GM10248 (cell line): ENCODE measurements around the gene MEIS1.

Source experiments
- CTCF ChIA-PET: fragments of 300-600 bp; sonication (Branson Sonifier 250); formaldehyde crosslinking; extraction: SDS; loops from one replicate; lab custom pipeline; 2021; ENCODE audit warnings: antibody characterized with exemption; lab: Yijun Ruan, JAX
- POLR2A ChIA-PET: fragments of 350-650 bp; sonication (Branson Sonifier 250); formaldehyde crosslinking; extraction: SDS; loops from one replicate; lab custom pipeline; 2020; ENCODE audit warnings: antibody characterized with exemption; lab: Yijun Ruan, JAX
- DNase-seq: peaks from one replicate; pipeline ENCODE4 v3.0.0; 2012; ENCODE audit errors: extremely low spot score
- CTCF ChIP-seq: IDR thresholded peaks from 2 replicates; pipeline ENCODE4 v1.5.1; 2012; ENCODE audit warnings: mild to moderate bottlenecking, low read depth; ENCODE audit errors: extremely low read depth, missing control alignments, control extremely low read depth

The MEIS1 gene

GRCh38 chr2:66519264-66519843 is 84.4 kb downstream of the MEIS1 start:
- CTCF ChIA-PET, result no interaction called here
- no peak for DNase-seq
- POLR2A ChIA-PET, result no interaction called here
- no peak for TF ChIP-seq CTCF

- ChIA-PET CTCF (interaction anchor here (1.8 to 2.0 kb wide), 2 partner anchors 15 to 23 kb away, joined by 4 to 5 read pairs; no protein-coding TSS in a partner anchor), POLR2A (no interaction called here)
- no peak for TF ChIP-seq CTCF
- DNase-seq, result no peak
Measured at GRCh38 chr2:66521291-66521922, 86.5 kb downstream of the MEIS1 start.

GRCh38 chr2:66522611-66523376 is 87.9 kb downstream of the MEIS1 start:
- TF ChIP-seq CTCF, result no peak
- ChIA-PET CTCF (no interaction called here), POLR2A (no interaction called here)
- DNase-seq, result no peak

- DNase-seq, result no peak
- no peak for TF ChIP-seq CTCF
- CTCF ChIA-PET, result no interaction called here
- POLR2A ChIA-PET, result no interaction called here
Measured at GRCh38 chr2:66523377-66523969, 88.5 kb downstream of the MEIS1 start.

GRCh38 chr2:66523990-66524389 is 89.1 kb downstream of the MEIS1 start:
- no peak for DNase-seq
- ChIA-PET CTCF (no interaction called here), POLR2A (no interaction called here)
- no peak for TF ChIP-seq CTCF

- POLR2A ChIA-PET, result no interaction called here
- CTCF ChIA-PET, result interaction anchor here (2.8 kb wide), 1 partner anchor 10 kb away, joined by 13 read pairs; no protein-coding TSS in a partner anchor
- DNase-seq, result no peak
- TF ChIP-seq CTCF, result no peak
Measured at GRCh38 chr2:66525606-66526005, 90.7 kb downstream of the MEIS1 start.
